ENCODE measurements around the gene OLFML2A.

Gene OLFML2A

DNA sequence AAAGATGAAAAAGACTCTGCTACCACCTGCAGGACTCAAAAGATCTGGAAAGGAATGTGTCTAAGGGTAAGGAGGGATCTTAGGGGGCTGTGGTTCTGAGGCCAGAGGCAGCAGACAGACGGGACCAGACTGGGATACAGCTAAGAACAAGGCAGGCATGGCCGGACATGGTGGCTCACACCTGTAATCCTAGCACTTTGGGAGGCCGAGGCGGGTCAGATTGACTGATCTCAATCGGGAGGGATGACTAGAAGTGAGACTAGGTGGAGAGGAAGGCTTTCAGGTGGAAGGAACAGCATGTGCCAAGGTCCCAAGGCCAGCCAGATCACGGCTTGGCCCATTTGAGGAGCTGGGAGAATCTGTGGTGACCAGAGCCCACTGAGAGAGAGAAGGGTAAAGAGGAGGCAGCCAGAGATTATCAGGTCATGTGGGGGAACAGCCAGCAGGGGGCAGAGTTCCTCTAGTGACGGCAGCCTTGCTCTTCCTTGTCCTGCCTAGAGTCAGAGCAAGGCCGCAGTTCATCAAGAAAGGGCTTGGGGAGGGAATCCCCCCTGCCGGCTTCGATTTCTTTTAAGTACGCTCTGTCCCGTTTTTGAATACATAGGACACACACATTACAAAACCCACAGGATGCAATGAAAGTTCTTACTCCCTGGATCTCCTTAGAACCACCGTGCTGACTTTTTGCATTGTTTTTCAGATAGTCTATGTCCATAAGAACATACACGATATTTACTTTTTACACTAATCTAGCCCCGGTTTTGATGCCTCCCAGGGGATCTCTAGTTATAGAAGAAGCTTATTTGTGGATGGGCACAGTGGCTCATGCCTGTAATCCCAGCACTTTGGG lies 2.6 kb upstream of the OLFML2A start:
- in situ Hi-C loops (cut with HindIII; ENCODE audit: low sequenced_read_pairs), result loop anchor here (5.0 kb wide), 1 partner anchor 98 kb away; no protein-coding TSS in a partner anchor

DNA sequence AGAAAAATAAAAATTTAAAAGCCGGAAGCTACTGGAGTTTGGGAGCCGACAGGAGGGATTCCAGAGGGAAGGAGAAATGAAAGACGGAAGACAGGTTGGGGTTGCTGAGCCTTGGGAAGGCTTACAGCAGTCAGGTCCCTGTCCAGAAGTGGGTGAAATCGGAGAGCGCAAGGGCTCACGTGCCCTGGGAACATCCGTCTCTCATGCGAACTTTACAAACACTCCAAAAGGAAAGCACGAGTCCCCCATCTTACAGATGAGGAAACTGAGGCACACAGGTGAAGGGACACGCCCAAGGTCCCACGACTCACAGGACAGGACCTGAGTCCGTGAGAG lies 347 bp upstream of the OLFML2A start:
- in situ Hi-C loops (cut with HindIII; ENCODE audit: low sequenced_read_pairs), result no loop called here

GRCh38 chr9:124778575-124779367 lies 1.8 kb downstream of the OLFML2A start:
- in situ Hi-C loops (cut with HindIII; ENCODE audit: low sequenced_read_pairs), result no loop called here

- in situ Hi-C loops (cut with HindIII; ENCODE audit: low sequenced_read_pairs), result no loop called here
Observed at GRCh38 chr9:124779368-124780059, 2.6 kb downstream of the OLFML2A start.

- in situ Hi-C loops (cut with HindIII; ENCODE audit: low sequenced_read_pairs), result no loop called here
Observed at GRCh38 chr9:124780060-124780756, 3.3 kb downstream of the OLFML2A start.

GRCh38 chr9:124780757-124781151 lies 3.8 kb downstream of the OLFML2A start:
- in situ Hi-C loops (cut with HindIII; ENCODE audit: low sequenced_read_pairs), result no loop called here

DNA sequence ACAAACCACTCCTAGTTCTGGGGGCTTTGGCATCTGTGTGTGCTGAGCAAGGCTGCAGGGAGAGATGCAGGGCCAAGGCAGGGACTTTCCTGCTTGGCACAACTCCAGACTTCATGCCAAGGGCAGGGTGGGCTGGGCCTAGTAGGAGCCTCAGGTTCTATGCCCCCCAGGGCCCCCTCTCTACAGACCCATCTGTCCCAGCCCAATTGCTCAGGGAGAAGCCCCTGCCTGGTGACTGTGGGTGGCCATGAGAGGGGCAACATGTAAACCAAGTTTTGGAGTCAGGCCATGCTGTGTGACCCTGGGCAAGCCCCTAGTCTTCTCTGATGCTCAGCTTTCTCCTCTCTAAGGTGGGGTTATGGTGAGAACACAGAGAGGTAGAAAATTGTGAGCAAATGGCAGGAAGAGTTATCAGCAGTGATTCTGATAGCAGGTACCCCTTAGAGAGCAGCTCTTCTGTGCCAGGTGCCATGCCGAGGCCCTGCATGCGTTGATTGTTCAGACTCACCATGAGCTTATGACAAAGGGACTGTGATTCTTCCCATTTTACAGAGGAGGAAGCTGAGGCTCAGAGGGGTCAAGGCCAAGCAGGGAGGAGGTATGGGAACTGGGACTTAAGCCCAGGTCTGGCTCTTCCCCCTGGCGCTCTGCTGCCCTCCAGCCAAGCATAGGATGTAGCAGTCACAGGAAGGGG lies 5.2 kb downstream of the OLFML2A start:
- in situ Hi-C loops (cut with HindIII; ENCODE audit: low sequenced_read_pairs), result no loop called here

GRCh38 chr9:124782661-124783574 lies 6.0 kb downstream of the OLFML2A start:
- in situ Hi-C loops (cut with HindIII; ENCODE audit: low sequenced_read_pairs), result no loop called here

GRCh38 chr9:124783830-124784229 lies 6.9 kb downstream of the OLFML2A start:
- in situ Hi-C loops (cut with HindIII; ENCODE audit: low sequenced_read_pairs), result no loop called here

- in situ Hi-C loops (cut with HindIII; ENCODE audit: low sequenced_read_pairs), result no loop called here
Observed at GRCh38 chr9:124784509-124784908, 7.6 kb downstream of the OLFML2A start.

DNA sequence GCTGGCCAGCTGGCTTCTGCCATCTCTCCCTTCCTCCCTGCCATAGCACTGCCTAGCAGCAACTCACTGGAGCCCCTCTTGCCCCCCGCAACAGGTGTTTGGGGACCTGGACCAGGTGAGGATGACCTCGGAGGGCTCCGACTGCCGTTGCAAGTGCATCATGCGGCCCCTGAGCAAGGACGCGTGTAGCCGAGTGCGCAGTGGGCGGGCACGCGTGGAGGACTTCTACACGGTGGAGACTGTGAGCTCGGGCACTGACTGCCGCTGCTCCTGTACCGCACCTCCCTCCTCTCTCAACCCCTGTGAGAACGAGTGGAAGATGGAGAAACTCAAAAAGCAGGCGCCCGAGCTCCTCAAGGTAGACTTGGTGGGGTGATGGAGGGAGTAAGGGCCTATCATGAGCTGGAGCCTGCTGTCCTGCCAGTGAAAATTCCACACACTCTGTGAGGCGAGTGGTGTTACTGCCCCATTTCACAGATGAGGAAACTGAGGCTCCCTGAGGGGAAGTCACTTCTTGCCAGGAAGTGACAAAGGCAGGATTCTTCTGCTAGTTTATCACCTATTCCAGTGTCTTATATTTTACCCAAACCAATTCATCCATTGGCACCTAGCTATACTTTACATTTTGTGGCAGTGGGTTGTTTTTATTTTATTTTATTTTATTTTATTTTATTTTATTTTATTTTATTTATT lies 10.1 kb downstream of the OLFML2A start:
- in situ Hi-C loops (cut with HindIII; ENCODE audit: low sequenced_read_pairs), result no loop called here

DNA sequence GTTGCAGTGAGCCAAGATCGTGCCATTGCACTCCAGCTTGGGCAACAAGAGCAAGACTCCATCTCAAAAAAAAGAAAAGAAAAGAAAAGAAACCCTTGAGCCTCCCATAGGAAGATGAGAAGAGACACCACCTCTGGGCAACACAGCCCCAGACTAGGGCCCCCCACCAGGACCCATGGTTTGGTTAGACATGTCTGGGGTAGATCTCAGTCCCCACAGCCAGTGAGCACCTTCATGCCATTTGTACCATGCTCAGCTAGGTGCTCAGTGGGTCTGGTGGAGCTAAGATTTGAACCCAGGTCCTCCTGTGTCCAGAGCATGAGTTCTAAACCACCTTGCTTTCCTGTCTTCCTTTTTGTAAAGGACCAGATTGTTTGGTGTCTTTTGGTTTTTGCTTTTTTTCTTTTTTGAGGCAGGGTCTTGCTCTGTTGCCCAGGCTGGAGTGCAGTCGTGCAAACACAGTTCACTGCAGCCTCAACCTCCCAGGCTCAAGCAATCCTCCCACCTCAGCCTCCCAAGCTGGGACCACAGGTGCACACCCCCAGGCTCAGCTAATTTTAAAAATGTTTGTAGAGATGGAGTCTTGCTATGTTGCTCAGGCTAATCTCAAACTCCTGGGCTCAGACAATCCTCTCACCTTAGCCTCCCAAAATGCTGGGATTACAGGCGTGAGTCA lies 11.7 kb downstream of the OLFML2A start:
- in situ Hi-C loops (cut with HindIII; ENCODE audit: low sequenced_read_pairs), result no loop called here

DNA sequence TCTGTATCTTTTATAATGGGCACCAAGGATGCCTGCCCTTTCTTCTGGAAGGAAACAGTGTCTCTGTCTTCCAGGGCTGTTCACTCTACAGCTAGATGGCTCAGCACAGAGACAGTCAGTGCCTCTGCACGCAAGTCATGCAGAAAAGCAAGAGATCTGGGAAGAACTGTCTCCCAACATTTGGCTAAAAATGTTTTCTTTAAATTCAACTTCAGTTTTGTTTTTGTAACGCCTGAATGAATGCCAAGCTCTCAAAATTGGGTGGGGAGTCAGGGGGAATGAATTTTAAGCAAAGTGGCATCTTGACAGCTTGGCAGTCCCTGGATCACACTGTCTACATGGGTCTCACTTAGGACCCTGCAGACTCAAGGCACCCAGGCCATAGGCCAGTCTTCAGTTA lies 12.6 kb downstream of the OLFML2A start:
- in situ Hi-C loops (cut with HindIII; ENCODE audit: low sequenced_read_pairs), result no loop called here

- in situ Hi-C loops (cut with HindIII; ENCODE audit: low sequenced_read_pairs), result no loop called here
Observed at GRCh38 chr9:124790301-124790700, 13.4 kb downstream of the OLFML2A start.

DNA sequence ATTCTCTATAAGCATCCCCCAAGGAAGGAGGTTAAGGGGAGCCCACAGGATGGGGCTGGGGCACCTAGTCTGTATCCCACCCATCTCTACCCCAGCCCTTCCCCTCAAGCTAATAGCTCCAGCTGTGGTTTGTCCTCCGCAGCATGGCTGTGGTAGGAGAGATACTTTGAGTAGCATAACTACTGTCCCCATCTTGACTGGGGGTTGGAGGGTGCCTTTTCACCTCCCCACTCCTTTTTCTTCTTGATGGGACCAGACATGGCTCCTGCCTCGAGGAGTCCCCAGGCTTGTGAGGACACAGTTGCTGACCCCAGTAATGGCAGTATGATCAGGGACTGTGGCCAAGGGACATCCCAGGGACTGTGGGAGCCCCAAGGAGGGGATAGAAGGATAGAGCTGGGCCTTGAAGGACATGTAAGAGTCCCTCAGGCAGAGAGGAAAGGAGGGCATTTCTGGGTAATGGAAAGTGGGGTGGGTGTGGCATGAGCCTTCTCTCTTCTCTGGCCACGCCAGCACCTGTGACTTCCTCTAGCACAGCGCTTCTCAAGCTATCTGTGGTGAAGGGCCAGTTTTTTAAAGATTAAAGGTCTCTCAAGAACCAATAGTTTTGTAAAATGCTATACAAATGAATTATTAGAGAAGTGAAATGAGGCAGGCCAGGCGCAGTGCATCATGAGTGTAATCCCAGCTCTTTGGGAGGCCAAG lies 14.0 kb downstream of the OLFML2A start:
- in situ Hi-C loops (cut with HindIII; ENCODE audit: low sequenced_read_pairs), result no loop called here

DNA sequence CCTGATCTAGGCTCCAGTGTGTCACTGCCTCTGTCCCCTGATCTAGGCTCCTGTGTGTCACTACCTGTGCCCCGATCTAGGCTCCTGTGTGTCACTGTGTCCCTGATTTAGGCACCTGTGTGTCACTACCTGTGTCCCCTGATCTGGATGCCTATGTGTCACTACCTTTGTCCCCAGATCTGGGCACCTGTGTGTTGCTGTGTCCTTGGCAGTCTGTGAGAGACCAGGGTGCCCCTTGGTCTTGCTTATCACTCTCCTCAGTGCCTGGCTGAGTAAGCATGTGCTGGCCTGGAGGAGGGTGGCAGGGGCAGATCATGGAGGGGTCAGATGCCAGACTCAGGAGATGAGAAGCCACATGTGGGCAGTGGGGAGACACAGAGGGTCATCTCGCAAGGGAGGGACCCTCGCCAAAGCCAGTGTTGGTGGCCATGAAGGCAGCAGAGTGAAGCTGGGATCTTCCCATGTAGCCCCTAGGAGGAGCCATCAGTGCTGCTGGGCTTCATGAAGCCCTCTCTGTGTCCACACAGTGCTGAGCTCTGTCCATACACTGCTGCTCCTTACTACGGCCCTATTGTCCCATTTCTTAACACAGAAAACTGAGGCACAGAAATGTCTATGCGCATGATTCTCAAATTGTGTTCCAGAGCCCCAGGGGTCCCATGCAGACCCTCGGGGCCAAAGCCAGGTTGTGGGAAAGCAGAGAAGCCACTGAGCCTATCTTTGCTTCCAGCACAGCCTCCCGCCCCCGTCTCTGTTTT lies 15.5 kb downstream of the OLFML2A start:
- in situ Hi-C loops (cut with HindIII; ENCODE audit: low sequenced_read_pairs), result no loop called here

DNA sequence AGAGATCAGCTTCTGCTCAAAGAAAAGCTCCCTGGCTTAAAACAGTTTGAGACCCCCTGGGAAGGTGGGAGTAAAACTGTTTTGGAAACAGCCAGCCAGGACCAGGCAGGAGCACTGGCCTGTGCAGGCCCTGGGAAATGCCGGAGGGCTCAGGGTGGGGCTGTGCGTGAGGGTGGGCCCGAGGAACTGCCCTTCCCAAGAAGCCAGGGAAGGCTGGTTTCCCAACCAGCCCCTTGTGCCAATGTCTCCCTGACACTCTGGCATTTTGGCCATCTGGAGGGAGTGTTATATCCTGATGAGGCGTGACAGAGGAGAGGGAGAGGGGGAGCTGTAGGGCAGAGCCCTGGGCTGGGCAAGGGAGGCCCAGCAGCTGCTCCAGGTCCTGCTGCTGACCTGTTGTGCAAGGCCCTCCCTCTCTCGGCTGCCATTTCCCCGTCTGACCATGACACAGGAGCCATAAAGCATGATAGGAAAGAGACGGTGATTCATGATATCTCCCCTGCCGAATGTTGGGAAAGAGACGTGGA lies 16.1 kb downstream of the OLFML2A start:
- in situ Hi-C loops (cut with HindIII; ENCODE audit: low sequenced_read_pairs), result no loop called here
